GM19351 (cell line): Measurements from ENCODE around the gene ATP2B2.

Experiments used
- ATAC-seq: cut with Tn5 transposase; IDR thresholded peaks from one replicate; pipeline ENCODE4 v1.9.1; 2021; ENCODE audit warnings: mild to moderate bottlenecking, moderate library complexity; ENCODE audit not compliant: unreplicated experiment

The ATP2B2 gene

GRCh38 chr3:10368512-10368911, 136.9 kb downstream of the ATP2B2 start:
- no peak for ATAC-seq

DNA sequence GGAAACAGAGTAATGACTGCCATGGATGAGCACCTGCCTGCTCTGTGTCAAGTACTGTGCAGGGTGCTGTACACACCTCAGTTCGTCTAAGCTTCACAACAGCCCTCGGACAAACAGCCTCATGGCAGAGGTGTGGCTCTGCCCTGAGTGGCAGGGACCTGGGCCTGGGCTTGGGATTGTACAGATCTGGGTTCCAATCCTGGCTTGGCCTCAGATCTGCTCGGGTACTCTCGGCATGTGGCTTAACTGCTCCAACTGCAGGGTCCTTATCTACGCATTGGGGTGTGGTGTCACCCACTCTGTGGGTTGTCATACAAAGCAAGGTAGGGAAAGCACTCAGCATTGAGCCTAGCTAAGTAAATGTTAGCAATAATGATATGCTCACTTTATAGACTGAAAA, 137.9 kb downstream of the ATP2B2 start:
- ATAC-seq = no peak

GRCh38 chr3:10366651-10367101, 138.7 kb downstream of the ATP2B2 start:
- no peak for ATAC-seq

- ATAC-seq = no peak
Measured at GRCh38 chr3:10365791-10366190, 139.6 kb downstream of the ATP2B2 start.

- no peak for ATAC-seq
Measured at GRCh38 chr3:10365316-10365715, 140.1 kb downstream of the ATP2B2 start.

DNA sequence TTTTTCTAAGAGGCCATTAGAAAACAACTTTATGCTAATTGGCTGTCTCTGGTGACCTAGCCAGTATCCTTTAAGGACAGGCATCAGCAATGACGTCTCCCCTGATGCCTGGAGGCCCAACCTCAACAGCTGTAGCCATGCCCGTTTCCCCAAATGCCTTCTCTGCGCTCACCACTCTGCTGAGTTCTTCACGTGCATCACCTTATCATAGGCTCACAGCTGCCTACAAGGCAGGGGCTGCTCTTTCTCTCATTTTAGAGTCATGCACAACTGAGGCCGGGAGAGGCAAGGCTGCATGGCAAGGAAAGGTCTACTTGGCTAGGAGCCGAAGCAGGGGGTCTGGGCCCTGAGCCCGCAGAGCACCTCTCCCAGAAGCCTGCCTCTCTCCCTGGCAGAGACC, 140.6 kb downstream of the ATP2B2 start:
- ATAC-seq = no peak

GRCh38 chr3:10363935-10364334, 141.5 kb downstream of the ATP2B2 start:
- no peak for ATAC-seq

DNA sequence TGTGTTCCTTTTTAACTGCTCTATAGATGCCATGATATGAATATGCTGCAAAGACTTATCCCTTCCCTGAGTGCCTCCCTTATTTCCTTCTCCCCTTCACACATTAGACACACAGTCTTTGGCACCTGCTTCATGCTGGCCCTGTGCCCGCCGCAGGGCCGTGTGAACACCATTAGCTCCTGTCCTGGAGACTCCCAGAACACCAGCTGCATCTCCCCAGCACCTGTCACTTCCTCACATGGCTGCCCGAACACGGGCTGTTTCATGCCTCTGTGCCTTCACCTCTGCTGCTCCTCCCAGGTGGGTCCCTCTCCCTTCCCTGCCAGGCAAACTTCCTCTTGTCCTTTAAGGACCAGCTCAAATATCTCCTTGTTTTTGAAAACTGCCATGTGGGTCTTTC, 144.0 kb downstream of the ATP2B2 start:
- no peak for ATAC-seq

DNA sequence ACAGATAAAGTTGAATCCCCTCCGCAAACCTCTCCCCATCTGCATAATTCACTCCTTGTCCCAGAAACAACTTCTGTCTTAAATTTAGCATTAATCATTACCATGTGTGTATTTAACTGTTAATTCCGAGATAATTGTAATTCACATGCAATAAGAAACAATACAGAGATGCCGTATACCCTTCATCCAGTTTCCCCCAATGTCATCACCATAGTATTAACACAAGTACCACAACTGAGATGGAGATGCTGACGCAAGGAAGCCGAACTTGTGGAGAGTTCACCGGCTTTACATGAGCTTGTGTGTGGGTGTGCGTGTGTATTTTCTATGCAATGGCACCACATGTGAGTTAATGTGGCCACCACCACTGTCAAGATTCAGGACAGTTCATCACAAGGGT, 144.9 kb downstream of the ATP2B2 start:
- ATAC-seq = no peak

GRCh38 chr3:10359761-10360161, 145.6 kb downstream of the ATP2B2 start:
- ATAC-seq = no peak

GRCh38 chr3:10358309-10358980, 146.9 kb downstream of the ATP2B2 start:
- no peak for ATAC-seq

DNA sequence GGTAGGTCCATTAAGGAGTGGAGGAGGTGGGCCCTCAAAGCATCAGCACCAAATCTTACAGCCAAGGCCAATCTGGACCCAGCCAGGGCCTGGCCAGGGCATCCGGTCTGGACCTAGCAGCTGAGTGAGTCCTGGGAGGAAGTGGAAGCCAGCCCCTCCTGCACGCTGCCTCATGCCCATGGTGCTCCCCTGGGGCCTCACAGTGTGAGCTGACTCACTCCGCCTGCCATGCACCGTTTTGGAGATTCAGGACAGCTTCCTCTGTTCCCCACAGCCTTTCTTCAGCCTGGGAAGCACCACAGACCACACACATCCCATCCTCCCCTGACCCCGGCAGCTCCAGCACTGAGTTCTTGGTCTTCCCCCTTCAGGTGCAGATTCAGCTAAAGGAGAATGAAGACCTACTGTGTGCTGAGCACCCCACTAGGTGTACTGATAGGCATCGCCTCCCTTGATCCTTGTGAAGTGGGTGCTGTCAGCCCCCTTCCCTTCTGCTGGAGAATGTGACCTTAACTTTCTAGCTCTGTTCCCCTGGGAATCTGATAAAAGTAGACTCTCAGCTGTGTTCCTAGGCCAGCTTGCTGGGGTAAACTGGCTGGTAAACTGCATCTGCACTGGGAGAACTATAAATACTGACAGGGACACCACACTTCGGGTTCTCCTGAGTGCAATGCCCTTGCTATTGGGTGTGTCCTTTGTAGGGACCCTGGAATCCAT, 147.6 kb downstream of the ATP2B2 start:
- ATAC-seq = peak; percentile 38

- no peak for ATAC-seq
Measured at GRCh38 chr3:10357095-10357494, 148.3 kb downstream of the ATP2B2 start.

DNA sequence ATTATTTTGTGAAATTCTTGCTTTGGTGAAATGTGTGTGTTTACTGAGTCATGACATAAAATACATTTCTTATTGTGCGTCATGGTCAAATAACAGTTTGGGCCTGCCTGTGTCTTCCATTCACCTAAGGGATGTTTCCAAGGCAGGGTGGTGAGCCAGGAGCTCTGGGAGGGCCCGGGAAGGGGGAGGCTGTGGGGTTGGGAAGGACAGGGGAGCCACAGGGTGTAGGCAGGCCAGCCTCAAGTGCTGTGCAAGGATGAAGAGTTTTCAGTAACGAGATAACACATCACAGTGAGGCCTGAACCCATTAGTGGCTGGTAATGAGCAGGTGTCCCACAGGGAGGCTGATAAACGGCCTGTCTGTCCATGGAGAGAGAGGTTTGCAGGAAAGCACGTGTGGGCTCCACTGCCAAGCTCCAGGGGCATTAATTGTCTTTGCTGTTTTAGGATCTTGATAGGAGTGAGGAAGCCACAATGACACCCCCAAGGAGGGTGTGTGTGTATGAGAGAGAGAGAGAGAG, 148.9 kb downstream of the ATP2B2 start:
- no peak for ATAC-seq

DNA sequence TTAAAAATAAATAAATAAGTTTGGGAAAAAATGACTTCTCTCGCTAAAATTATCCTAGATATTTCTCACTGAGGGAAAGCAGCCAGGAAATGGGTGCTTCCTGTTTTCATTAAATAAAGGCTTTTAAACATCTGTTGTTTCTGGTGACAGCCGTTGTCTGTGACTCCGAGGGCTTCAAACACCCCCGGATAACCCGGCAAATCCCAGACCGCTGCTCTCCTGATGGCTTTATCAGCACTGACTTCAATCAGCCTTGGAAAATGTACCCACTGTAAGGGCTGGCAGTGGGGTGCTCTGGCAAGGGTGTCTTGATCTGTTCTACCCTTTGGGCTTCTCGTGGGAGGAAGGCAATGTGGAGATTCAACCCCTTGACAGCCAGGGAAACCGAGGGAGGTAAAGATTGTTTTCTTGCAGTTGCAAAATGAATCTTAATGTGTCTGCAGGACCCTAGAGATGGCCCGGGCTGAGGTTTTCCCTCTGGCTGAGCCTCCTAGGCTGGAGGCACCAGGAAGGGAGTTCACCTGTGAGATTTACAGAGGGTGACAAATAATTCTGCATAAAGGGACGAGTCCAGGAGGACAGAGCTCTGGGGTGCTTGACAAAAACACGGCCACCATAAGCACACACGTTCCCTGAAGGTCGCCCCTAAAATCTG, 150.9 kb downstream of the ATP2B2 start:
- no peak for ATAC-seq

GRCh38 chr3:10353661-10354360, 151.6 kb downstream of the ATP2B2 start:
- no peak for ATAC-seq

GRCh38 chr3:10353160-10353559, 152.2 kb downstream of the ATP2B2 start:
- no peak for ATAC-seq

DNA sequence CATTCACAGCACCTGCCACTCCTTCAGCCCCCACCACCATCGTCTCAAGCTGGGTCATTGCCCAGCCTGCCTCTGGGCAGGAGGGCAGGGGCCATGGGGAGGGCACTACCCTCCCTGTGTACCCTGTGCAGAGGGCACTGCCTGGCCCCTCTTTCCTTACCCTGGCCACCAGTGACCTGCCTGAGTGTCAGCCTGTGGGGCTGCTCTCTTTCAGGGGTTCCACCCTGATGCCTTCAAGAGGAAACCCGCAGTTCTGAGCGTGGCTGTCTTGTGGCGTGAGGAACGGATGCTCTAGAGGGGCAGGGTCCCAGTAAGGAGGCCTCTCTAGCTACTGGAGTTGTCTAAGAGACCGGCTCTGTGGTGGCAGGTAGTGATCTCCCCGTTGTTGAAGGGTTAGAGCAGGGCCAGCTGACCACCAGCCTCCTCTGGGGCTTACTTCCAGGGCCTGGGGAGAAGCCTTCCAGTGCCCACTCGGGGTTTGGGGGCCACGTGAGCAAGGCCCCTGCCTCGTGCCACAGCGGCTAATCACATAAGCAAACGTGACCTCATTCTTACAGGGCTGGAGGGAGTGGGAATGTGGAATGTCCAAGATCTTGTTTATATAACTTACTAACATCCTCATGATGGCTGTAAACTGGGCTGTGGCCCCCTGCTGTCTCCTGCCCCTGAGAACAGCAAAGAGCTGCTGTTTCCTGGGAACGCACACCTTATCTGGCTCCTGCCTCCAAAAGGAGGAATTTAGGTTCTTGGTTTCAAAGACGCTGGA, 153.1 kb downstream of the ATP2B2 start:
- ATAC-seq = no peak

DNA sequence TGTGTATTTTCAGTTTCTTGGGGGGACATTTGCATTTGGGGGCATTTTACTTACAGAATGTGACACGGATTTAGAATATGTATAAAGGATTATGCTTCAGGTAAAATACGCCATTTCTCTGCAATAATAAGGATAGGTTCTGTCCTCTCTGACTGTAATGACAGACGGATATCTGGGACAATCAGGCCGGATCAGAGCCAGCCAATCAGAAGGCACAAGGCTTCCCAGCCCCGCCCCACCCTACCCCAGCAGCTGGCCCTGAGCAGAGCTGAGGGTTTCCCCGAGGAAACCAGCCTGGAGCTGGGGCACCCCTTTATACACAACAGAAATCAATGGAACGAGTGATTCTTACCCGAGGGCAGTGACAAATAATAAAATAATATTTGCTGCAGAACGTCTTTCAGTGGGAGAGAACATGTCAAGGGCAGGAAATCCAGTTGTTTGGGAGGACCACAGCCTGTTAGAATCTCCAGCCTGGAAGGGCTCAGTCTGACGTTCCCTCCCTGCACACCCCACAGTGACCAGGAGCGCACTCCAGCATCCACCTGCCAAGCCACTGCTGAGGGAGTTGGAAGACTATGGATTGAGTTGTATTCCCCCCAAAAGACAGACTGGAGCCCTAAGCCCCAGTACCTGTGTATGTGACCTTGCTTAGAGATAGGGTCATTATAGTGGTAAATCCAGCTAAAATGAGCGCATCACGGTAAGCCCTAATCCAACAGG, 154.2 kb downstream of the ATP2B2 start:
- no peak for ATAC-seq
